Activated naive CD8-positive, alpha-beta T cell treated with anti-CD3 and anti-CD28 coated beads, Interleukin-2, amount 10 ng/mL, durations not matched to agents 7 days and 5 days (primary cell): ENCODE results near the gene ARHGEF17. TPM values are rescaled to one million over a fixed set of nuclear protein-coding genes. Genes with fewer than 3 reads are reported as not detected.

Experiments used
- ATAC-seq: fragments of 150-1000 bp; cut with Tn5 transposase; one replicate; pipeline ENCODE4 v1.10.0; 2021; ENCODE audit warnings: low read depth, moderate library complexity
- POLR2A ChIA-PET: fragments of 350-600 bp; sonication (Branson Sonifier 250); formaldehyde crosslinking; loops from one replicate; lab custom pipeline; 2021; ENCODE audit warnings: antibody characterized with exemption; lab: Charles Lee
- DNase-seq: peaks from one replicate; pipeline ENCODE4 v3.0.0; 2021
- H3K27ac Mint-ChIP-seq: one replicate; pipeline ENCODE4 v1.8.0; 2022; ENCODE audit warnings: mild to moderate bottlenecking, mixed read lengths
- H3K27me3 Mint-ChIP-seq: one replicate; pipeline ENCODE4 v1.8.0; 2022; ENCODE audit warnings: mild to moderate bottlenecking, moderate library complexity, mixed read lengths
- H3K36me3 Mint-ChIP-seq: one replicate; pipeline ENCODE4 v1.8.0; 2021; ENCODE audit warnings: mild to moderate bottlenecking, mixed read lengths
- H3K4me1 Mint-ChIP-seq: one replicate; pipeline ENCODE4 v1.8.0; 2021; ENCODE audit warnings: mixed read lengths
- H3K4me3 Mint-ChIP-seq: one replicate; pipeline ENCODE4 v1.8.0; 2022; ENCODE audit warnings: mild to moderate bottlenecking, moderate library complexity, mixed read lengths
- H3K9me3 Mint-ChIP-seq: one replicate; pipeline ENCODE4 v1.8.0; 2021; ENCODE audit warnings: mixed read lengths
- total RNA-seq, 2 experiments: library from RNA; stranded (reverse); gene quantifications; one replicate each; pipeline ENCODE4 v1.2.3, GENCODE V29; 2021

The ARHGEF17 gene
- total RNA-seq, 2 experiments from 2014 or later, result not detected

DNA sequence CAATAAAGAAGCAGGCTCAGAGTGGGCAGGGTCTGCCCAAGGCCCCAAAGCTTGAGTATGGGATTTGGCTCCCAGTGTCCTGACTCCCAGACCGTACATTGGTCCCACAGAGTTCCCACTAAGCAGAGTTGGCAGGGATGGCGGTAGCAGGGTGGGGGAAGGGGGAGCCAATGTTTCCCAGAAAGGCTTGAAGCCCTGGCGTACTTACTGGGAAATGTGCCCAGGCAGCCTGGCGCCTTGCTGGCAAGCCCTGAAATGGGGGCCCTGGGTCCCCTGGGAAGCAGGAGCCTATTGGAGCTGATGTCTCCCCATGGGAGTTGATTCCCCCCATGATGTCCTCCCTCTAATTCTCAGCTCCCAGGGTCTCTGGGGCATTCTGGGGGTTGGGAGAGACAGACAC, 9.3 kb downstream of the ARHGEF17 start:
- Mint-ChIP-seq H3K36me3 (no peaks in the 10 kb centered on the region), H3K9me3 (no peaks in the 10 kb centered on the region)
- POLR2A ChIA-PET, result no interaction called here

GRCh38 chr11:73317803-73318202, 9.7 kb downstream of the ARHGEF17 start:
- H3K9me3 Mint-ChIP-seq, result no peaks in the 10 kb centered on the region
- H3K36me3 Mint-ChIP-seq, result no peaks in the 10 kb centered on the region
- POLR2A ChIA-PET, result no interaction called here
- DNase-seq, result no peak
- H3K27ac Mint-ChIP-seq, result no peak overlapping the region
- peaks cover 2% of the 10 kb centered on the region for H3K27me3 Mint-ChIP-seq
- ATAC-seq, result no peak
- H3K4me1 Mint-ChIP-seq, result peaks cover 24% of the 10 kb centered on the region
- no peak overlapping the region for H3K4me3 Mint-ChIP-seq

More for the DNA sequence above, 9.3 kb downstream of the ARHGEF17 start:
- no peak overlapping the region for H3K27ac Mint-ChIP-seq
- ATAC-seq (no peak), DNase-seq (no peak)
- no peak overlapping the region for H3K4me3 Mint-ChIP-seq
- peaks cover 2% of the 10 kb centered on the region for H3K27me3 Mint-ChIP-seq
- peaks cover 24% of the 10 kb centered on the region for H3K4me1 Mint-ChIP-seq

DNA sequence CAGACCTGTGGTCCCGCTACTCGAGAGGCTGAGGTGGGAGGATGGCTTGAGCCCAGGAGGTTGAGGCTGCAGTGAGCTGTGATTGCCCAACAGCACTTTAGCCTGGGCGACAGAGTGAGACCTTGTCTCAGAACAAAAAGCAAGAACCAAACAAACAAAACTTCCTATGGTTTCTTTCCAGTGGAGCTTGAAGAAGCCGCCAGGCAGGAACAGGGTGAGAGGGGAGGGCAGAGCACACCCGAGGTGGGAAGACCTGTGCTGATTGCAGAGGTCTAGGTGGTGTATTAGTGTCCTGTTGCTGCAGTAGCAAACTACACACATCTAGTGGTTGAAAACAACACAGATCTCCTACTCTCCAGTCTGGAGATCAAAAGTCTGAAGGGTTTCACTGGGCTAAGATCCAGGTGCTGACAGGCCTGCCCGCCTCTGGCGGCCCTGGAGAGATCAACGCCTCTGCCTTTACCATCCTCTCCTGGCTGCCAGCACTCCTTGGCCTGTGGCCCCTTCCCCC, 10.5 kb downstream of the ARHGEF17 start:
- ATAC-seq (no peak), DNase-seq (no peak)
- Mint-ChIP-seq H3K9me3 (no peaks in the 10 kb centered on the region), H3K4me3 (no peak overlapping the region), H3K27me3 (no peaks in the 10 kb centered on the region), H3K4me1 (peaks cover 20% of the 10 kb centered on the region), H3K27ac (no peak overlapping the region), H3K36me3 (no peaks in the 10 kb centered on the region)
- POLR2A ChIA-PET, result interaction anchor here (0.5 kb wide), 1 partner anchor 223 kb away, joined by 3 read pairs; no protein-coding TSS in a partner anchor

- H3K4me3 Mint-ChIP-seq, result no peak overlapping the region
- no peaks in the 10 kb centered on the region for H3K27me3 Mint-ChIP-seq
- H3K36me3 Mint-ChIP-seq, result no peaks in the 10 kb centered on the region
- no peak overlapping the region for H3K27ac Mint-ChIP-seq
- DNase-seq (no peak), ATAC-seq (no peak)
- H3K4me1 Mint-ChIP-seq, result peaks cover 11% of the 10 kb centered on the region
- POLR2A ChIA-PET, result no interaction called here
- no peaks in the 10 kb centered on the region for H3K9me3 Mint-ChIP-seq
These were observed 12.9 kb downstream of the ARHGEF17 start for GRCh38 chr11:73320763-73321603.

- Mint-ChIP-seq H3K9me3 (no peaks in the 10 kb centered on the region), H3K27me3 (no peaks in the 10 kb centered on the region), H3K27ac (peak overlapping the region; percentile 20), H3K4me3 (no peak overlapping the region), H3K4me1 (peaks cover 11% of the 10 kb centered on the region), H3K36me3 (no peaks in the 10 kb centered on the region)
- DNase-seq (no peak), ATAC-seq (peak; percentile 45)
- POLR2A ChIA-PET, result interaction anchor here (0.7 kb wide), 1 partner anchor 13 kb away, joined by 3 read pairs; no protein-coding TSS in a partner anchor
These were observed 13.7 kb downstream of the ARHGEF17 start for GRCh38 chr11:73321604-73322381.

DNA sequence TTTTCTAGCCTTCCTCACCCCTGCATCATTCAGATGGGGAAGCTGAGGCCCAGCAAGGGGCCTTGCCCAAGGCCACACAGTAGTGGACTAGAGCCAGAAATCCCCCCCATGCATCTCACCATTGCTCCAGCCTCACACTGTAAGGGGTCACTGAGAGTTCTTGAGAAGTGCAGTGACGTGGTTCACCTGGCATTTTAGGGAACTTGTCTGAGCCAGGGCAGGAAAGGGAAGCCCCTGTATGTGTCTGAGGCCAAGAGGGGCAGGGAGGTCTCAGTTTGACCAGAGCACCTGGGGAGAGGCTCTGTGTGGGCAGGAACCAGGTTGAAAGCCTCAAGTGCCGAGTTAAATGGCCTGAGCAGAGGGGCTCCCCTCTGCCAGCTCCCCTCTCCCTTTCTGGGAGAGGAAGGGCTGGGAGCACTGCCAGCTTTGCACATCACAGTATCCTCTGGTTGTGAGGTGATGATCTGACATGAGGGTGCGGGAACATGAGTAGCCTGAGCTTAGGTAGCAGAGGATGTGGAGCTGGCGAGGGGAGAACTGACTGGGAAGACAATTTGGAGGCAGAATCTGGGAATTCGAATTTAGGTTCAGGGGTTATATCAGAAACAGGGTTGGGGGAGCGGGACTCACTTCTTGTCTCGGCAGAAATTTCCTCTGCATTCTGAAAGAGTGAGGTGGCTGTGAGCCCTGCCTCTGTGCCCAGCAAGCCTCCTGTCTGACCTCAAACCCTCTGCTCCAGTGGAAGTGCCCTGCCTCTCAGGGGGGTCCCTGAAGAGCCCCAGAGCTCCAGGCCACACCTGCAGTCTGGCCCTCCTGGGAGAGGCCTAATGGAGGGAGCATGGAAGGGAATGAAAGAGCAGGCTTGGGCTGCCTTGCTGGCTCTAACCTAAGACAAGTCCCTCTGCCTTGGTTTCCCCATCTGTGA, 14.6 kb downstream of the ARHGEF17 start:
- Mint-ChIP-seq H3K27ac (no peak overlapping the region), H3K36me3 (no peaks in the 10 kb centered on the region), H3K9me3 (no peaks in the 10 kb centered on the region), H3K4me3 (no peak overlapping the region), H3K27me3 (no peaks in the 10 kb centered on the region), H3K4me1 (peaks cover 14% of the 10 kb centered on the region)
- no peak for DNase-seq
- POLR2A ChIA-PET, result interaction anchor here (0.7 kb wide), 1 partner anchor 13 kb away, joined by 3 read pairs; no protein-coding TSS in a partner anchor
- no peak for ATAC-seq

DNA sequence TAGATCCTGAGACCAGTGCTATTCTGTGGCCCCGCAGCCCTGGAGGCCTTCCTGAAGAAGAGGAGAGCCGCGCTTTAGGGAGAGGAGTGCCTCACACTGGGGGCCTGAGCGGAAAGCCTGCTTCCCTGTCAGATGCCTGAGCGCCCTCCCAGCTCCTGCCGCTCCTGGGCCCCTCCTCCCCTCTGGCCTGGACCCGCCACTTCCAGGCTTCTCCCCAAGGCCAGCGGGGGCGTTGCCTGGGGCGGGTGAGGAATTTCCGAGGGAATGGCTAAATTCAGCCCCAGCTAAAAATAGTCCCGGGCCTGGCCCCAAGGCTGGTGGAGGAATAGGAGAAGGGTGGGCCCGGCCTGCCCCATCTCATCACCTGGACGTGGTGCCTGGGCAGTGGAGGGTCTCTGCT, 15.4 kb downstream of the ARHGEF17 start:
- POLR2A ChIA-PET, result no interaction called here
- Mint-ChIP-seq H3K27me3 (no peaks in the 10 kb centered on the region), H3K27ac (no peak overlapping the region), H3K36me3 (no peaks in the 10 kb centered on the region), H3K4me1 (peaks cover 17% of the 10 kb centered on the region), H3K9me3 (no peaks in the 10 kb centered on the region), H3K4me3 (no peak overlapping the region)
- no peak for ATAC-seq
- no peak for DNase-seq

DNA sequence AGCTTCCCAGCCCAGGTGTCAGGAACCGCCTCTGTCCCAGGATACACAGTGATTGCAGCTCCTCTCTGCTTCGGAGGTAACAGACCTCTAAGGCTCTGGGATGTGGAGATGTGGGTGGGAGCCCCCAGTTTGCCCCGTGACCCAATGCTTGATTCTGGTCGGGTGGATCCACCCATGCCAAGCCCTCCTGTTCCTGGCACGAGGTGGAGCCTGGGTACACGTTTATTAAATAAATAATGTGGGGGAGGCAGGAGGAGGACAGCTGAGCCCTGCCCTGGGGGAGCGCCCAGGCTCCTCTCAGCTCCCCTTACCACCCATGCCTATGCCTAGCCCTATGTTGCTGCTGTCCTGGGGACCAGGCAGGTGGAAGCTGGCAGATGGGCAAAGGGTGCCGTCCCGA, 16.0 kb downstream of the ARHGEF17 start:
- Mint-ChIP-seq H3K9me3 (no peaks in the 10 kb centered on the region), H3K27ac (no peak overlapping the region), H3K4me3 (no peak overlapping the region), H3K36me3 (no peaks in the 10 kb centered on the region), H3K27me3 (no peaks in the 10 kb centered on the region), H3K4me1 (peaks cover 17% of the 10 kb centered on the region)
- ATAC-seq (no peak), DNase-seq (no peak)
- POLR2A ChIA-PET, result no interaction called here

DNA sequence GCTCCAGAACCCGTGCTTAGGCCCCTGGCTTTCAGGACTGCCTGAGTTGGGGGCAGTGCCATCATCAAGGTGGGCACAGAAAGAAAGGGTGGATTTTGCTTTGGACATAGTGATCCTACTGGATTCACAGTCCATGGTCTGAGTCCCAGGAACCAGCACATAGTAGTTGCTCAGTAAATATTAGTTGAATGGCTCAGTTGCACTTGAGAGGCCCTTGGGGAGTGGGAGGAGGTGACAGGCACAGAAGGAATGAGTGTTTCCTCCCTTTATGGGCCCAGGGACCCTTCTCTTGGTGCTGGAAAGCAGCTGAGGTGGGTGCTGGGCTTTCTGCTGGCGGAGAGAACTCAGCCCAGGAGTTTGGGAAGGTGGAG, 16.6 kb downstream of the ARHGEF17 start:
- H3K27ac Mint-ChIP-seq, result no peak overlapping the region
- POLR2A ChIA-PET, result no interaction called here
- ATAC-seq, result no peak
- H3K9me3 Mint-ChIP-seq, result no peaks in the 10 kb centered on the region
- H3K4me1 Mint-ChIP-seq, result peaks cover 17% of the 10 kb centered on the region
- no peaks in the 10 kb centered on the region for H3K27me3 Mint-ChIP-seq
- no peak overlapping the region for H3K4me3 Mint-ChIP-seq
- H3K36me3 Mint-ChIP-seq, result no peaks in the 10 kb centered on the region
- DNase-seq, result no peak

GRCh38 chr11:73325036-73325981, 17.2 kb downstream of the ARHGEF17 start:
- Mint-ChIP-seq H3K27ac (no peak overlapping the region), H3K9me3 (no peaks in the 10 kb centered on the region), H3K36me3 (no peaks in the 10 kb centered on the region), H3K27me3 (no peaks in the 10 kb centered on the region), H3K4me3 (no peak overlapping the region), H3K4me1 (peaks cover 17% of the 10 kb centered on the region)
- ATAC-seq (no peak), DNase-seq (no peak)
- POLR2A ChIA-PET, result no interaction called here

- no peaks in the 10 kb centered on the region for H3K27me3 Mint-ChIP-seq
- no peak for ATAC-seq
- H3K4me3 Mint-ChIP-seq, result no peak overlapping the region
- no peaks in the 10 kb centered on the region for H3K9me3 Mint-ChIP-seq
- POLR2A ChIA-PET, result interaction anchor here (0.6 kb wide), 1 partner anchor 525 kb away, joined by 3 read pairs; no protein-coding TSS in a partner anchor
- no peak for DNase-seq
- H3K36me3 Mint-ChIP-seq, result no peaks in the 10 kb centered on the region
- no peak overlapping the region for H3K27ac Mint-ChIP-seq
- H3K4me1 Mint-ChIP-seq, result peaks cover 9% of the 10 kb centered on the region
These were observed 19.1 kb downstream of the ARHGEF17 start for GRCh38 chr11:73326929-73327811.
